Measurements from ENCODE around the gene IL1R1. TPM values are rescaled to one million over a fixed set of nuclear protein-coding genes. Genes with fewer than 3 reads are reported as not detected.

Gene IL1R1
- total and polyA plus RNA-seq, 10 of the 15 experiments (the other 5 are each of a cell fraction or from before 2014, with no cell fraction given): 0.17 to 13.2 (median 0.53) TPM

- Histone ChIP-seq H3K9ac (ENCODE audit: control insufficient read depth, insufficient read depth, low read length) (no peak overlapping the region), H3K9me3 (replicated peaks; ENCODE audit: control insufficient read depth, insufficient read depth, low read length) (peaks cover 41% of the 10 kb centered on the region; the same call in 2 of the 3 replicates), H3K4me1 (ENCODE audit: control insufficient read depth, insufficient read depth, low read length) (no peaks in the 10 kb centered on the region), H2AFZ (ENCODE audit: control insufficient read depth, low read depth, low read length) (no peak overlapping the region), H3K79me2 (ENCODE audit: control insufficient read depth, insufficient read depth, low read length) (no peaks in the 10 kb centered on the region), H3K27me3 (replicated peaks in 1 of 2; ENCODE audit: control insufficient read depth in 2 of 2, insufficient read depth in 2 of 2, low read length in 1 of 2) (no peaks in the 10 kb centered on the region), H3K36me3 (ENCODE audit: control insufficient read depth in 2 of 2, insufficient read depth in 2 of 2, low read length in 1 of 2) (peaks cover 0 to 2% of the 10 kb centered on the region in 2 experiments; a peak in 2 of 4 replicates), H3K27ac (ENCODE audit: control insufficient read depth, insufficient read depth) (no peak overlapping the region), H3K4me2 (ENCODE audit: control insufficient read depth, insufficient read depth) (no peak overlapping the region), H4K20me1 (ENCODE audit: control insufficient read depth, insufficient read depth) (no peaks in the 10 kb centered on the region), H3K4me3 (no peak overlapping the region)
- ChIA-PET CTCF (interaction anchor here (0.6 to 1.3 kb wide), 2 partner anchors 103 to 129 kb away, joined by 3 read pairs; no protein-coding TSS in a partner anchor), SMC1A (ENCODE audit: uncharacterized antibody, unreplicated experiment) (interaction anchor here (0.9 to 1.9 kb wide), 2 partner anchors 9 to 10 kb away, joined by 3 to 7 read pairs; no protein-coding TSS in a partner anchor), POLR2A (no interaction called here), RAD21 (ENCODE audit: unreplicated experiment) (no interaction called here)
- DNase-seq (ENCODE audit: low read depth, low spot score): no peak
- 0% methylated on average over 2 of the region's 2 CpGs for WGBS (ENCODE audit: insufficient coverage, insufficient replicate concordance, low lambda C conversion rate, missing lambda C conversion rate)
- FAIRE-seq: no peak
- intact Hi-C loops (cut with micrococcal nuclease; ENCODE audit: unreplicated experiment) (no loop called here), in situ Hi-C loops (cut with MboI) (no loop called here)
- no peak for ATAC-seq
- no TSS peak for BruUV-seq (replicated peaks)
- TF ChIP-seq PKNOX1 (IDR thresholded peaks at IDR 0.05): no peak
- TF ChIP-seq ZNF274 (IDR thresholded peaks at IDR 0.05; ENCODE audit: insufficient read depth, insufficient read length): no peak
- no peak for TF ChIP-seq ZNF217 (IDR thresholded peaks at IDR 0.05)
- TF ChIP-seq ZBED1 (IDR thresholded peaks at IDR 0.05; ENCODE audit: borderline replicate concordance): no peak
- TF ChIP-seq CBX3 (IDR thresholded peaks at IDR 0.05; ENCODE audit: borderline replicate concordance, low read depth): no peak
- no peak for TF ChIP-seq BACH1 (IDR thresholded peaks at IDR 0.05; ENCODE audit: borderline replicate concordance)
- TF ChIP-seq EED (IDR thresholded peaks at IDR 0.05; ENCODE audit: low read depth): no peak
- TF ChIP-seq FOS (IDR thresholded peaks at IDR 0.05; ENCODE audit: borderline replicate concordance, extremely low read depth, insufficient read length): no peak
- no peak for TF ChIP-seq MEF2B (IDR thresholded peaks at IDR 0.05; ENCODE audit: partially characterized antibody, poor library complexity, severe bottlenecking)
- TF ChIP-seq MYC (IDR thresholded peaks at IDR 0.05; ENCODE audit: insufficient read depth, insufficient read length, insufficient replicate concordance, low read length, severe bottlenecking): no peak
These were observed 6.7 kb downstream of the IL1R1 start for GRCh38 chr2:102149243-102149642.
